H9 (cell line): ENCODE data around the gene MAD1L1. TPM values are rescaled to one million over a fixed set of nuclear protein-coding genes. Genes with fewer than 3 reads are reported as not detected.

Source experiments
- DNase-seq: peaks from one replicate; pipeline ENCODE4 v3.0.0-alpha.2; 2017
- H2AFZ ChIP-seq: one replicate; pipeline ENCODE4 v1.6.1; 2013; ENCODE audit warnings: mild to moderate bottlenecking, low read length, control low read depth, moderate library complexity
- H2AK5ac ChIP-seq: 2 replicates; pipeline ENCODE4 v1.6.1; 2013; ENCODE audit warnings: low read length, control low read depth, mixed read lengths; ENCODE audit not compliant: insufficient read length
- H2BK120ac ChIP-seq: one replicate; pipeline ENCODE4 v1.6.1; 2013; ENCODE audit warnings: low read depth, mild to moderate bottlenecking, low read length, control low read depth, inconsistent platforms; ENCODE audit not compliant: poor library complexity, severe bottlenecking
- H2BK12ac ChIP-seq: 2 replicates; pipeline ENCODE4 v1.6.1; 2013; ENCODE audit warnings: low read length, control low read depth, mixed read lengths, low read depth; ENCODE audit not compliant: insufficient read length
- H2BK15ac ChIP-seq: 2 replicates; pipeline ENCODE4 v1.6.1; 2013; ENCODE audit warnings: low read depth, low read length, control low read depth
- H2BK20ac ChIP-seq: one replicate; pipeline ENCODE4 v1.6.1; 2013; ENCODE audit warnings: low read depth, mild to moderate bottlenecking, low read length, control low read depth, inconsistent platforms; ENCODE audit not compliant: poor library complexity, severe bottlenecking
- H2BK5ac ChIP-seq: 2 replicates; pipeline ENCODE4 v1.6.1; 2013; ENCODE audit warnings: low read length, control low read depth, mixed read lengths; ENCODE audit not compliant: insufficient read length
- H3K14ac ChIP-seq: 2 replicates; pipeline ENCODE4 v1.6.1; 2013; ENCODE audit warnings: low read length, control low read depth; ENCODE audit not compliant: insufficient read depth
- H3K18ac ChIP-seq: 2 replicates; pipeline ENCODE4 v1.6.1; 2013; ENCODE audit warnings: low read depth, mild to moderate bottlenecking, mixed read lengths, low read length, control low read depth; ENCODE audit not compliant: insufficient read length
- H3K23ac ChIP-seq: 2 replicates; pipeline ENCODE4 v1.6.1; 2013; ENCODE audit warnings: low read length, control low read depth, mixed read lengths, low read depth; ENCODE audit not compliant: insufficient read length
- H3K23me2 ChIP-seq: 2 replicates; pipeline ENCODE4 v1.6.1; 2013; ENCODE audit warnings: low read depth, mild to moderate bottlenecking, mixed read lengths, low read length, control low read depth; ENCODE audit not compliant: insufficient read length, poor library complexity, severe bottlenecking
- H3K27ac ChIP-seq: 2 replicates; pipeline ENCODE4 v1.5.1; 2013; ENCODE audit warnings: low read length, control low read depth, mixed read lengths, low read depth; ENCODE audit not compliant: insufficient read length
- H3K27me3 ChIP-seq: 2 replicates; pipeline ENCODE4 v1.6.1; 2013; ENCODE audit warnings: low read length, control low read depth, inconsistent platforms; ENCODE audit not compliant: insufficient read depth
- H3K4ac ChIP-seq: 2 replicates; pipeline ENCODE4 v1.6.1; 2013; ENCODE audit warnings: low read depth, mild to moderate bottlenecking, control low read depth, inconsistent platforms, low read length, moderate library complexity
- H3K4me1 ChIP-seq: 2 replicates; pipeline ENCODE4 v1.6.1; 2013; ENCODE audit warnings: low read length, control low read depth, inconsistent platforms; ENCODE audit not compliant: insufficient read depth
- H3K4me2 ChIP-seq: 2 replicates; pipeline ENCODE4 v1.6.1; 2013; ENCODE audit warnings: low read length, control low read depth, mixed read lengths; ENCODE audit not compliant: insufficient read length, insufficient read depth
- H3K56ac ChIP-seq: 2 replicates; pipeline ENCODE4 v1.6.1; 2013; ENCODE audit warnings: low read depth, mild to moderate bottlenecking, mixed read lengths, low read length, control low read depth; ENCODE audit not compliant: insufficient read length
- H3K79me1 ChIP-seq: 2 replicates; pipeline ENCODE4 v1.6.1; 2013; ENCODE audit warnings: low read depth, mild to moderate bottlenecking, moderate library complexity, low read length, control low read depth, inconsistent platforms; ENCODE audit not compliant: insufficient read depth, poor library complexity, severe bottlenecking
- H3K79me2 ChIP-seq: 2 replicates; pipeline ENCODE4 v1.6.1; 2013; ENCODE audit warnings: low read length, control low read depth, inconsistent platforms; ENCODE audit not compliant: insufficient read depth
- H3K9ac ChIP-seq: 2 replicates; pipeline ENCODE4 v1.6.1; 2013; ENCODE audit warnings: low read length, control low read depth, mixed read lengths; ENCODE audit not compliant: insufficient read length; ENCODE audit errors: extremely low read depth
- H3K9me3 ChIP-seq: one replicate; pipeline ENCODE4 v1.6.1; 2013; ENCODE audit warnings: low read depth, low read length, inconsistent platforms; ENCODE audit not compliant: control insufficient read depth
- H3T11ph ChIP-seq: one replicate; pipeline ENCODE4 v1.6.1; 2013; ENCODE audit warnings: mild to moderate bottlenecking, low read length, control low read depth, inconsistent platforms
- H4K20me1 ChIP-seq: one replicate; pipeline ENCODE4 v1.6.1; 2013; ENCODE audit not compliant: control insufficient read depth, insufficient read length, insufficient read depth
- H4K5ac ChIP-seq: 2 replicates; pipeline ENCODE4 v1.6.1; 2013; ENCODE audit warnings: low read depth, mild to moderate bottlenecking, mixed read lengths, low read length, control low read depth; ENCODE audit not compliant: insufficient read length
- H4K8ac ChIP-seq: replicated peaks from 2 replicates; pipeline ENCODE4 v1.6.1; 2013; ENCODE audit warnings: low read length, control low read depth, mixed read lengths, low read depth; ENCODE audit not compliant: insufficient read length
- H4K91ac ChIP-seq: 2 replicates; pipeline ENCODE4 v1.6.1; 2013; ENCODE audit warnings: low read depth, mild to moderate bottlenecking, moderate library complexity, mixed read lengths, low read length, control low read depth; ENCODE audit not compliant: insufficient read length
- H3K27ac Mint-ChIP-seq, 3 experiments: 2 replicates in 2 of 3; 3 replicates in 1 of 3; pipeline ENCODE4 v1.8.0; 2020 to 2021; ENCODE audit warnings: mixed read lengths in 3 of 3, mild to moderate bottlenecking in 1 of 3, moderate library complexity in 1 of 3
- H3K27me3 Mint-ChIP-seq: 2 replicates; pipeline ENCODE4 v1.8.0; 2021; ENCODE audit warnings: low read depth, mild to moderate bottlenecking, moderate library complexity, mixed read lengths
- H3K36me3 Mint-ChIP-seq, 3 experiments: 2 replicates in 2 of 3; 3 replicates in 1 of 3; pipeline ENCODE4 v1.8.0; 2020 to 2021; ENCODE audit warnings: low read depth in 3 of 3, mixed read lengths in 3 of 3; ENCODE audit not compliant: insufficient read depth in 1 of 3
- H3K4me1 Mint-ChIP-seq, 2 experiments: 2 replicates each; pipeline ENCODE4 v1.8.0; 2020; ENCODE audit warnings: mixed read lengths in 2 of 2
- H3K4me3 Mint-ChIP-seq, 2 experiments: 2 replicates in 1 of 2; 3 replicates in 1 of 2; pipeline ENCODE4 v1.8.0; 2020 to 2021; ENCODE audit warnings: mild to moderate bottlenecking in 2 of 2, mixed read lengths in 2 of 2, moderate library complexity in 1 of 2
- H3K9me3 Mint-ChIP-seq, 2 experiments: 2 replicates in 1 of 2; 3 replicates in 1 of 2; pipeline ENCODE4 v1.8.0; 2020; ENCODE audit warnings: mild to moderate bottlenecking in 2 of 2, mixed read lengths in 2 of 2, moderate library complexity in 1 of 2
- WGBS: extraction: QIAGEN DNeasy Blood & Tissue Kit; methylation state at CpG from one replicate; pipeline ENCODE4 v1.1.7; 2013; ENCODE audit warnings: missing lambda C conversion rate, low lambda C conversion rate, mixed read lengths; ENCODE audit not compliant: insufficient read length; ENCODE audit errors: extremely low coverage; 5-methylcytosine and 5-hydroxymethylcytosine counted together
- total RNA-seq: library from RNA; stranded (reverse); gene quantifications from 2 replicates; pipeline ENCODE4 v1.2.1, GENCODE V29; 2021
- TF ChIP-seq, protein P1 (sequence below): fragments of 200-600 bp; sonication (generic); conservative IDR thresholded peaks from 3 replicates; pipeline ENCODE4 v1.8.0; 2021; ENCODE audit warnings: antibody characterized with exemption, mild to moderate bottlenecking

Gene MAD1L1
- total RNA-seq, 1 experiment from 2014 or later, result 39.0 TPM

DNA sequence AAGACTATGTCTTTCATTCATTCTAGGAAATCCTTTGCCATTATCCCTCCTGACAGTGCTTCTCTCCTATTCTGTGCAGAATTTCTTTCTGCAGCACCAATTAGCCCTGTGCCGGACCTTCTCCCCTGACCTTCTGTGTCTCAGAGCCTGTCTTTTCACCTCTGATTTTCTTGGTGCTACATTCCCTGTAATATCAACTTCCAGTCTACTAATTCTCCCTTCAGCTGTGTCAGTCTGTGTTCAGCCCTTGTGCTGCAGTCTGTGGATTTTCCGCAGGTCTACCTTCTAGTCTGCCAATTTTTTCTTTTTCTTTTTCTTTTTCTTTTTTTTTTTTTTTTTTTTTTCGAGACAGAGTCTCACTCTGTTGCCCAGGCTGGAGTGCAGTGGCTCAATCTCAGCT is 446.9 kb downstream of the MAD1L1 start:
- peaks cover 16 to 18% of the 10 kb centered on the region in 2 experiments for H3K9me3 Mint-ChIP-seq
- no peaks in the 10 kb centered on the region for H3K79me2 ChIP-seq
- no peak overlapping the region for H3K14ac ChIP-seq
- no peak for DNase-seq
- no peaks in the 10 kb centered on the region for H3K27me3 ChIP-seq
- no peak overlapping the region for H3K56ac ChIP-seq
- no peak overlapping the region for H3K18ac ChIP-seq
- H3K4ac ChIP-seq, result no peak overlapping the region
- no peak overlapping the region for H2BK120ac ChIP-seq
- no peak overlapping the region for H3K4me2 ChIP-seq
- peaks cover 9% of the 10 kb centered on the region for H3K27me3 Mint-ChIP-seq
- H3K23ac ChIP-seq, result no peak overlapping the region
- 0 out of 5 replicates have a peak overlapping the region, but pooled peaks of 1 of the 2 experiments have one; percentile 19 for H3K4me3 Mint-ChIP-seq
- no peak overlapping the region for H2BK5ac ChIP-seq
- no peak overlapping the region for H4K5ac ChIP-seq
- no peak overlapping the region for H3K27ac Mint-ChIP-seq
- no peaks in the 10 kb centered on the region for H3K23me2 ChIP-seq
- no peaks in the 10 kb centered on the region for H3K4me1 ChIP-seq
- no peak overlapping the region for H4K91ac ChIP-seq
- no peaks in the 10 kb centered on the region for H3K79me1 ChIP-seq
- WGBS, result no CpG with 5 or more reads among the region's 3 CpGs
- peaks cover 4 to 10% (median 4%) of the 10 kb centered on the region in 3 experiments; a peak in 6 of 7 replicates for H3K36me3 Mint-ChIP-seq
- no peak overlapping the region for H3T11ph ChIP-seq
- H2BK20ac ChIP-seq, result no peak overlapping the region
- H4K8ac ChIP-seq, result no peak overlapping the region
- no peak overlapping the region for H2BK12ac ChIP-seq
- no peak overlapping the region for H3K9ac ChIP-seq
- peaks cover 7% of the 10 kb centered on the region for H3K9me3 ChIP-seq
- H4K20me1 ChIP-seq, result no peaks in the 10 kb centered on the region
- H2BK15ac ChIP-seq, result no peak overlapping the region
- no peaks in the 10 kb centered on the region for H3K4me1 Mint-ChIP-seq
- no peak overlapping the region for H2AFZ ChIP-seq
- TF ChIP-seq, protein P1, sequence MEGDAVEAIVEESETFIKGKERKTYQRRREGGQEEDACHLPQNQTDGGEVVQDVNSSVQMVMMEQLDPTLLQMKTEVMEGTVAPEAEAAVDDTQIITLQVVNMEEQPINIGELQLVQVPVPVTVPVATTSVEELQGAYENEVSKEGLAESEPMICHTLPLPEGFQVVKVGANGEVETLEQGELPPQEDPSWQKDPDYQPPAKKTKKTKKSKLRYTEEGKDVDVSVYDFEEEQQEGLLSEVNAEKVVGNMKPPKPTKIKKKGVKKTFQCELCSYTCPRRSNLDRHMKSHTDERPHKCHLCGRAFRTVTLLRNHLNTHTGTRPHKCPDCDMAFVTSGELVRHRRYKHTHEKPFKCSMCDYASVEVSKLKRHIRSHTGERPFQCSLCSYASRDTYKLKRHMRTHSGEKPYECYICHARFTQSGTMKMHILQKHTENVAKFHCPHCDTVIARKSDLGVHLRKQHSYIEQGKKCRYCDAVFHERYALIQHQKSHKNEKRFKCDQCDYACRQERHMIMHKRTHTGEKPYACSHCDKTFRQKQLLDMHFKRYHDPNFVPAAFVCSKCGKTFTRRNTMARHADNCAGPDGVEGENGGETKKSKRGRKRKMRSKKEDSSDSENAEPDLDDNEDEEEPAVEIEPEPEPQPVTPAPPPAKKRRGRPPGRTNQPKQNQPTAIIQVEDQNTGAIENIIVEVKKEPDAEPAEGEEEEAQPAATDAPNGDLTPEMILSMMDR, result no peak
- H2AK5ac ChIP-seq, result no peak overlapping the region
- no peak overlapping the region for H3K27ac ChIP-seq
